MM.1S (cell line): ENCODE measurements around the gene SLC38A8.

Source experiments
- CTCF ChIP-seq: fragments of 300-600 bp; sonication (generic); IDR thresholded peaks from 2 replicates; pipeline ENCODE4 v1.5.1; 2016; ENCODE audit warnings: antibody characterized with exemption, low read length, mixed read lengths
- EZH2 ChIP-seq: fragments of 300-600 bp; sonication (generic); optimal IDR thresholded peaks from 2 replicates; pipeline ENCODE3; 2017; ENCODE audit warnings: low read depth, mild to moderate bottlenecking, antibody characterized with exemption, low read length, mixed read lengths
- EZH2phosphoT487 ChIP-seq: fragments of 300-600 bp; sonication (generic); IDR thresholded peaks from 2 replicates; pipeline ENCODE4 v1.6.1; 2018; ENCODE audit warnings: antibody characterized with exemption, low read length

GRCh38 chr16:84072014-84072413 lies 29.4 kb upstream of the SLC38A8 start:
- TF ChIP-seq CTCF (no peak), EZH2phosphoT487 (no peak), EZH2 (no peak)
